Measurements from ENCODE around the gene TNRC18. TPM values are rescaled to one million over a fixed set of nuclear protein-coding genes. Genes with fewer than 3 reads are reported as not detected.

The TNRC18 gene
- total and polyA plus RNA-seq, 9 of the 15 experiments (the other 6 are each of a cell fraction or from before 2014, with no cell fraction given): 0.03 to 43.2 (median 18.0) TPM

DNA sequence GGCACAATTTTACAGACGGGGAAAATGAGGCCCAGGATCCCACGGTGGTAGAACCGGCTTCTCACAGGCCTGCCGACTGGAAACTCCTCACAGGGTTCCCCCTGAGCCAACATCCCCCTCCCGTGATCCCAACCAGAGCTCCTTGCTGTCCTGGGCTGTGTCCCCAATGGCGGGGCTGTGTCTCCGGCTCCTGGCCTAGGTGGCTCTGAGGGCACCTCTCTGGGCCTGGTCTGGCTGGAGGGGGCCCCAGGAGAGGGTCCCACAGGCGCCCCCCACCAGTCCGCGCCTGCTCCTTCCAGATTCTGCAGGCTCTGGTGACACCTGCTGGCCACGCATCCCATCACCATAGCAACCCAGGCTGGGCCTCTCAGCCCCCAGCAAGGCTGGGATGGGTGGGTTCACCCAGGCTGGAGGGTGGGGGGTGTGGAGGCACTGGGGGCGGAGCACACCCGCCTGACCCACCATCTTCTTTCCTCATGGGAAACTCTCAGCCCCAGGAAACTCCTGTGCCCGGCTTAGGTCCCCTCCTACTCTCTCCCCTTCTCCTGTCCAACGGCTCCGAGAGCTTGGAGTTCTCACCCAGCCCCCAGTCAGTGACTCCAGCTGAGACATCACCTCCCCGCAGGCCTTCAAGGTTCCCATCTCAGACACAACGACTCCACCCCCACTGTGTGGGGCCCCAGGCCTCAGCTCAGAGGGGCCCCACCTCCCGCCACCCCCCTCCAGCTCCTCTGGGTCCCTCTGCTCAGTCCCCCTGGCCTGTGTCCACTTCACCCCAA, 27.1 kb upstream of the TNRC18 start:
- POLR2A ChIA-PET: interaction anchor here (0.6 to 3.5 kb wide), 6 partner anchors 9 to 73 kb away, joined by 3 to 16 read pairs (median 4); partner anchors contain the start of gene TNRC18
- no peak overlapping the region for H3K27ac ChIP-seq (ENCODE audit: extremely low read depth, low read depth, low read length)
- in situ Hi-C loops (cut with MboI): no loop called here
- TF ChIP-seq DIDO1 (tag; IDR thresholded peaks at IDR 0.05; ENCODE audit: low read depth) (no peak), RCOR1 (IDR thresholded peaks at IDR 0.05; ENCODE audit: borderline replicate concordance in 1 of 2, low read depth in 2 of 2, low read length in 2 of 2) (peak in 1 of 2 experiments; percentile 47; a peak in 1 of 4 replicates), SMC3 (conservative IDR thresholded peaks at IDR 0.05; ENCODE audit: insufficient read depth, low read depth, low read length) (peak; percentile 55), ZNF644 (tag; IDR thresholded peaks at IDR 0.05; ENCODE audit: low read depth) (no peak), CREM (IDR thresholded peaks at IDR 0.05; ENCODE audit: low read depth) (0 out of 2 replicates have a peak, but pooled peaks have one; percentile 8), TEAD1 (CRISPR knock-in tag; IDR thresholded peaks at IDR 0.05) (no peak), ZBTB7A (IDR thresholded peaks at IDR 0.05; ENCODE audit: borderline replicate concordance, control insufficient read depth, low read depth, low read length) (peak; percentile 94), CTCF (IDR thresholded peaks at IDR 0.05 in 2 of 3, conservative IDR thresholded peaks at IDR 0.05 in 1 of 3; ENCODE audit: insufficient read depth in 2 of 3, low read depth in 1 of 3, low read length in 3 of 3) (peak; percentile 69 to 77 (median 75)), TCF7L2 (IDR thresholded peaks at IDR 0.05; ENCODE audit: low read depth, low read length) (0 out of 2 replicates have a peak, but pooled peaks have one; percentile 8), ZNF740 (CRISPR knock-in tag; IDR thresholded peaks at IDR 0.05) (0 out of 2 replicates have a peak, but pooled peaks have one; percentile 32), ZNF740 (tag; IDR thresholded peaks at IDR 0.05) (no peak), ZFX (CRISPR knock-in tag; IDR thresholded peaks at IDR 0.05) (peak; percentile 26; the same call in 1 of the 2 replicates)
- TF ChIP-seq, protein P1, sequence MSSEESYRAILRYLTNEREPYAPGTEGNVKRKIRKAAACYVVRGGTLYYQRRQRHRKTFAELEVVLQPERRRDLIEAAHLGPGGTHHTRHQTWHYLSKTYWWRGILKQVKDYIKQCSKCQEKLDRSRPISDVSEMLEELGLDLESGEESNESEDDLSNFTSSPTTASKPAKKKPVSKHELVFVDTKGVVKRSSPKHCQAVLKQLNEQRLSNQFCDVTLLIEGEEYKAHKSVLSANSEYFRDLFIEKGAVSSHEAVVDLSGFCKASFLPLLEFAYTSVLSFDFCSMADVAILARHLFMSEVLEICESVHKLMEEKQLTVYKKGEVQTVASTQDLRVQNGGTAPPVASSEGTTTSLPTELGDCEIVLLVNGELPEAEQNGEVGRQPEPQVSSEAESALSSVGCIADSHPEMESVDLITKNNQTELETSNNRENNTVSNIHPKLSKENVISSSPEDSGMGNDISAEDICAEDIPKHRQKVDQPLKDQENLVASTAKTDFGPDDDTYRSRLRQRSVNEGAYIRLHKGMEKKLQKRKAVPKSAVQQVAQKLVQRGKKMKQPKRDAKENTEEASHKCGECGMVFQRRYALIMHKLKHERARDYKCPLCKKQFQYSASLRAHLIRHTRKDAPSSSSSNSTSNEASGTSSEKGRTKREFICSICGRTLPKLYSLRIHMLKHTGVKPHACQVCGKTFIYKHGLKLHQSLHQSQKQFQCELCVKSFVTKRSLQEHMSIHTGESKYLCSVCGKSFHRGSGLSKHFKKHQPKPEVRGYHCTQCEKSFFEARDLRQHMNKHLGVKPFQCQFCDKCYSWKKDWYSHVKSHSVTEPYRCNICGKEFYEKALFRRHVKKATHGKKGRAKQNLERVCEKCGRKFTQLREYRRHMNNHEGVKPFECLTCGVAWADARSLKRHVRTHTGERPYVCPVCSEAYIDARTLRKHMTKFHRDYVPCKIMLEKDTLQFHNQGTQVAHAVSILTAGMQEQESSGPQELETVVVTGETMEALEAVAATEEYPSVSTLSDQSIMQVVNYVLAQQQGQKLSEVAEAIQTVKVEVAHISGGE (CRISPR knock-in tag; IDR thresholded peaks at IDR 0.05): 0 out of 6 replicates have a peak, but pooled peaks of 1 of the 3 experiments have one; percentile 7

More for the DNA sequence above, 27.1 kb upstream of the TNRC18 start:
- FAIRE-seq (no peak), DNase-seq (ENCODE audit: extremely low read depth in 1 of 4, low spot score in 3 of 4) (peak; percentile 60 to 69 (median 66)), ATAC-seq (peak; percentile 84)
- intact Hi-C loops (cut with micrococcal nuclease): loop anchor here (1.0 to 10.0 kb wide), 2 partner anchors 84 to 206 kb away; no protein-coding TSS in a partner anchor
- no peaks in the 10 kb centered on the region for H3K79me2 ChIP-seq (ENCODE audit: control insufficient read depth, insufficient read depth, low read length)
- no peak overlapping the region for H2AFZ ChIP-seq (ENCODE audit: low read depth, low read length)
- no peaks in the 10 kb centered on the region for H3K27me3 ChIP-seq (ENCODE audit: control insufficient read depth in 2 of 2, insufficient read depth in 2 of 2, low read length in 2 of 2)
- CTCF ChIA-PET (ENCODE audit: low intra/inter-chr PET ratio): interaction anchor here (0.6 to 1.5 kb wide), 2 partner anchors 54 to 85 kb away, joined by 4 to 8 read pairs; no protein-coding TSS in a partner anchor
- WGBS (ENCODE audit: insufficient coverage, low coverage, missing lambda C conversion rate): 52% methylated on average over 13 of the region's 19 CpGs
- no peaks in the 10 kb centered on the region for H4K20me1 ChIP-seq (replicated peaks; ENCODE audit: control insufficient read depth, insufficient read depth, low read length)
- H3K36me3 ChIP-seq (ENCODE audit: control insufficient read depth, insufficient read depth, low read length): no peaks in the 10 kb centered on the region
- BruUV-seq (replicated peaks): no TSS peak
- H3K9me1 ChIP-seq (ENCODE audit: control insufficient read depth, insufficient read depth, low read length): no peaks in the 10 kb centered on the region
- H3K4me3 ChIP-seq: no peak overlapping the region
- H3K9ac ChIP-seq (ENCODE audit: insufficient read depth in 1 of 2, low read depth in 2 of 2, low read length in 2 of 2): peak overlapping the region in 1 of 2 experiments; percentile 55; a peak in 1 of 4 replicates
- H3K4me1 ChIP-seq (replicated peaks in 1 of 2; ENCODE audit: control insufficient read depth in 2 of 2, insufficient read depth in 2 of 2, low read length in 2 of 2): peaks cover 19 to 52% of the 10 kb centered on the region in 2 experiments
- H3K4me2 ChIP-seq (ENCODE audit: insufficient read depth, low read length): no peak overlapping the region
- no peaks in the 10 kb centered on the region for H3K9me3 ChIP-seq (replicated peaks; ENCODE audit: control insufficient read depth, insufficient read depth, low read depth, low read length)
